Spleen (tissue), 11 donors: Measurements from ENCODE around the gene VGLL4. TPM values are rescaled to one million over a fixed set of nuclear protein-coding genes. Genes with fewer than 3 reads are reported as not detected.

Source experiments
- DNase-seq: peaks from one replicate; pipeline ENCODE4 v3.0.0-alpha.2; 2020
- H3K27ac ChIP-seq, 8 donors: fragments of 200-600 bp; sonication (generic) in 7 of 8; 1 replicate in 4 of 8; 2 replicates in 4 of 8; pipeline versions ENCODE4 v1.5.0 to v1.8.0; 2016 to 2021; ENCODE audit warnings: inconsistent platforms in 4 of 8, mild to moderate bottlenecking in 4 of 8, moderate library complexity in 1 of 8
- H3K27me3 ChIP-seq, 7 donors: fragments of 200-600 bp; sonication (generic) in 6 of 7; replicated peaks in 1 of 7; 1 replicate in 4 of 7; 2 replicates in 3 of 7; pipeline versions ENCODE4 v1.5.0 to v1.8.0; 2016 to 2021; ENCODE audit warnings: inconsistent platforms in 3 of 7, mild to moderate bottlenecking in 1 of 7
- H3K36me3 ChIP-seq, 6 donors: fragments of 200-600 bp; sonication (generic) in 5 of 6; 1 replicate in 4 of 6; 2 replicates in 2 of 6; pipeline versions ENCODE4 v1.5.0 to v1.8.0; 2016 to 2021; ENCODE audit warnings: inconsistent platforms in 2 of 6
- H3K4me1 ChIP-seq, 6 donors: fragments of 200-600 bp; sonication (generic) in 5 of 6; 1 replicate in 3 of 6; 2 replicates in 3 of 6; pipeline versions ENCODE4 v1.5.0 to v1.8.0; 2016 to 2021; ENCODE audit warnings: inconsistent platforms in 3 of 6
- H3K4me3 ChIP-seq, 8 donors: fragments of 200-600 bp; sonication (generic) in 7 of 8; 1 replicate in 4 of 8; 2 replicates in 4 of 8; pipeline versions ENCODE4 v1.5.0 to v1.8.0; 2016 to 2021; ENCODE audit warnings: inconsistent platforms in 4 of 8, mild to moderate bottlenecking in 4 of 8, moderate library complexity in 2 of 8
- H3K9me3 ChIP-seq, 8 donors: fragments of 200-600 bp; sonication (generic) in 7 of 8; 1 replicate in 4 of 8; 2 replicates in 4 of 8; pipeline versions ENCODE4 v1.5.0 to v1.8.0; 2016 to 2021; ENCODE audit warnings: inconsistent platforms in 4 of 8
- POLR2A ChIP-seq, 3 donors: fragments of 450-650 bp; IDR thresholded peaks; one replicate each; pipeline ENCODE4 v1.5.1; 2017; ENCODE audit warnings: antibody characterized with exemption in 3 of 3, mild to moderate bottlenecking in 1 of 3
- POLR2AphosphoS5 ChIP-seq, 3 donors: sonication (generic); formaldehyde crosslinking; IDR thresholded peaks; one replicate each; pipeline ENCODE4 v1.5.1; 2017; ENCODE audit warnings: antibody characterized with exemption in 3 of 3
- WGBS, 5 donors: extraction: QIAGEN DNeasy Blood & Tissue Kit in 3 of 5; methylation state at CpG; one replicate each; pipeline versions ENCODE4 v1.1.5 to v1.1.7; 2013 to 2018; 5-methylcytosine and 5-hydroxymethylcytosine counted together
- intact Hi-C: fragments of 100-400 bp; cut with DNase I; formaldehyde crosslinking; loops from one replicate; pipeline ENCODE4 v1.15.0; 2023; ENCODE audit warnings: low total_unique reads
- polyA plus RNA-seq, 3 donors: library from polyadenylated mRNA; stranded (reverse); fragments of 200-250 nt; gene quantifications; one replicate each; pipeline ENCODE4 v1.2.1, GENCODE V29; 2013
- total RNA-seq, 7 donors: library from RNA; depleted of rRNA in 3 of 7; stranded (reverse); fragments of >200 nt in 3 of 7; fragmentation: NEBNext Ultra II Directional in 4 of 7; extraction: Animal tissue kit (Norgen Biotek cat#: 25700) in 4 of 7; gene quantifications; one replicate each; pipeline versions ENCODE4 v1.1.0 to v1.2.1, GENCODE V29; 2016 to 2021
- TF ChIP-seq, protein P1 (sequence below), 11 experiments: fragments of 200-600 bp in 7 of 11; fragments of 450-650 bp in 4 of 11; sonication (generic) in 4 of 11; IDR thresholded peaks in 8 of 11; conservative IDR thresholded peaks in 3 of 11; 1 replicate in 7 of 11; 2 replicates in 4 of 11; pipeline versions ENCODE4 v1.4.0 to v1.8.0; 2016 to 2021; ENCODE audit warnings: antibody characterized with exemption in 11 of 11, inconsistent platforms in 4 of 11, mild to moderate bottlenecking in 1 of 11
- donor health status: healthy with polysubstance abuse.
- donor health status: DM: no; HTN: no; CAD: no; lungs with moderate emphysema.
- donor health status: DM: no; HTN: no; CAD: no.
- donor health status: Bipolar disorder and iron deficiency.
- donor health status: healthy.
- donor health status: DM: no; HTN: no; CAD: no.
- donor health status: DM: yes; HTN: yes; CAD: no.

The VGLL4 gene
- total and polyA plus RNA-seq, 10 donors: 13.5 to 80.2 (median 50.8) TPM

DNA sequence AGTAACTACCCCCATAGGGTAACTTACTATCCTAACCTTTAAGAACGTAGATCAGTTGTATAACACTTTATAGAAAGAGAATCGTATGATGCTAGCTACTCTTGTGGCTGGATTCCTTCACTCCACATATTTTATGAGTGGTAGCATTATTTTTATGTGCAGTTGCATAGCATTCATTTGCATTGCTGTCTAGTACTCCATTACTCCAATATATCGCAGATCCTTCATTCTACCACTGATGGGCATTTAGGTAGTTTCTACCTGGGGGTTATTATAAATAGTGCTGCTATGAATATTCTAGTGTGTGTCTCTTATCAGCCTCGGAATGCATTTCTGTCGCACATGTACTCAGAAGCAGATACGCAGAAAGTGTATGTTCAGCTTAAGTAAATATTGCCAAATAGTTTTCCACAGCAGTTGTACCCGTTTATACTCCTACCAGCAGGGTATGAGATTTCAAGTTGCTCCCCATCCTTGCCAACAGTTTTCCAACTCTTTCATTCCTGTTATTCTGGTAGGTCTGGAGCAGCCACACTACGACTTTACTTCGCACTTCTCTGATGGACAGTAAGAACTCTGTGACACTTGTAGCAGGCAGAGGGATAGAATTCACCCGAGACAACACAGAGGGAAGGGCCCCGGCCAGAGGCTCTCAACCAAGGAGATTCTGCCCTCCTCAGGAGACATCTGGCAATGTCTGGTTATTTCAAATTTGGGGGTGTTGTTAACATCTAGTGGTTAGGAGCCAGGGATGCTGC is 9.8 kb upstream of the VGLL4 start:
- no peak overlapping the region for H3K27ac ChIP-seq
- WGBS, 5 donors: 85 to 92% (median 86%) methylated on average over 11 of the region's 11 CpGs
- no peak for DNase-seq
- intact Hi-C loops: loop anchor here (2.0 to 10.0 kb wide), 3 partner anchors 154 to 419 kb away; no protein-coding TSS in a partner anchor
- TF ChIP-seq POLR2A (IDR thresholded peaks at IDR 0.05) (no peak), POLR2AphosphoS5 (IDR thresholded peaks at IDR 0.05) (no peak)
- TF ChIP-seq, protein P1, sequence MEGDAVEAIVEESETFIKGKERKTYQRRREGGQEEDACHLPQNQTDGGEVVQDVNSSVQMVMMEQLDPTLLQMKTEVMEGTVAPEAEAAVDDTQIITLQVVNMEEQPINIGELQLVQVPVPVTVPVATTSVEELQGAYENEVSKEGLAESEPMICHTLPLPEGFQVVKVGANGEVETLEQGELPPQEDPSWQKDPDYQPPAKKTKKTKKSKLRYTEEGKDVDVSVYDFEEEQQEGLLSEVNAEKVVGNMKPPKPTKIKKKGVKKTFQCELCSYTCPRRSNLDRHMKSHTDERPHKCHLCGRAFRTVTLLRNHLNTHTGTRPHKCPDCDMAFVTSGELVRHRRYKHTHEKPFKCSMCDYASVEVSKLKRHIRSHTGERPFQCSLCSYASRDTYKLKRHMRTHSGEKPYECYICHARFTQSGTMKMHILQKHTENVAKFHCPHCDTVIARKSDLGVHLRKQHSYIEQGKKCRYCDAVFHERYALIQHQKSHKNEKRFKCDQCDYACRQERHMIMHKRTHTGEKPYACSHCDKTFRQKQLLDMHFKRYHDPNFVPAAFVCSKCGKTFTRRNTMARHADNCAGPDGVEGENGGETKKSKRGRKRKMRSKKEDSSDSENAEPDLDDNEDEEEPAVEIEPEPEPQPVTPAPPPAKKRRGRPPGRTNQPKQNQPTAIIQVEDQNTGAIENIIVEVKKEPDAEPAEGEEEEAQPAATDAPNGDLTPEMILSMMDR (IDR thresholded peaks at IDR 0.05 in 8 of 11, conservative IDR thresholded peaks at IDR 0.05 in 3 of 11): no peak
- no peak overlapping the region for H3K4me3 ChIP-seq
- no peaks in the 10 kb centered on the region for H3K36me3 ChIP-seq
- no peaks in the 10 kb centered on the region for H3K27me3 ChIP-seq
- peaks cover 0 to 6% (median 2%) of the 10 kb centered on the region in 6 donors for H3K4me1 ChIP-seq
- no peaks in the 10 kb centered on the region for H3K9me3 ChIP-seq

DNA sequence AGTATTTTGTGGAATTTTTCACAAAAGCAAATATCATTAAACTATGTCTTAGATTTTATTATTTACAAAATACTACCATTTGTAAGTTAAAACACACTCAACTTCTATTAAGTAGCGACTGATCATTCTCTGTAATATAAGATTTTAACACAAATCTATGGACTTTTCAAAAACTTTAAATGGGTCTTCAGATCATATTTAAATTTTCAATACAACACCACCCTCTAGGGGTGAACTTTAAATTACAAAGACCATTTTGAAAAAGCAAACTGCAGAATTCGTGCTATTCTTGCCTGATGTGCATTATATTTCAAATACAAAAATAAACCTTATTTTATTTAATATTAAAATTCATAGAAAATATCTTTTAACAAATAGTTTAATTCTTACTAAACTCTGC is 8.2 kb upstream of the VGLL4 start:
- 15 to 26% (median 21%) methylated on average over 2 of the region's 2 CpGs for WGBS, 5 donors
- Histone ChIP-seq H3K27ac (no peak overlapping the region), H3K9me3 (no peaks in the 10 kb centered on the region), H3K4me3 (no peak overlapping the region), H3K4me1 (peaks cover 0 to 6% (median 2%) of the 10 kb centered on the region in 6 donors), H3K36me3 (no peaks in the 10 kb centered on the region), H3K27me3 (no peaks in the 10 kb centered on the region)
- intact Hi-C loops: loop anchor here (2.0 to 10.0 kb wide), 3 partner anchors 155 to 417 kb away; no protein-coding TSS in a partner anchor
- DNase-seq: no peak
- TF ChIP-seq, protein P1 (IDR thresholded peaks at IDR 0.05 in 8 of 11, conservative IDR thresholded peaks at IDR 0.05 in 3 of 11): peak; percentile 15 to 72 (median 60)
- TF ChIP-seq POLR2A (IDR thresholded peaks at IDR 0.05): no peak

DNA sequence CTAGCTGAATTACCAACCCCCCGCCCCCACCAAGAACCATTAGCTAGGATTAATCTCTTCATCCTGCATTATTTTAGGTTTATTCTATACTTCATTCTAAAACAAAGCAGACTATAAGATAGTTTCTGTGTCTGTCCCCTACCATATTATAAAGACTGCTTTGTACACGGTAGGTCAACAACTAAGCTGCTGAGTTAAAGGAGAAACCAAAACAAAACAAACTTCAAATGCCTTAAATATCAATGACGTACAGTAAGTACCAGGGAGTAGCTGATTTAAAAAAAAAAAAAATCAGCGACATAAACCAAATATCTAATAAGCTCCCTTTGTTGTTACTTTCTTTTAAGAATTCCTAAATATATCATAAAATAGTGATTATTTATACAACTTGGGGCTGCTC is 7.8 kb upstream of the VGLL4 start:
- 71 to 82% (median 81%) methylated on average over 4 of the region's 4 CpGs for WGBS, 5 donors
- no peaks in the 10 kb centered on the region for H3K9me3 ChIP-seq
- DNase-seq: no peak
- TF ChIP-seq POLR2AphosphoS5 (IDR thresholded peaks at IDR 0.05) (no peak), POLR2A (IDR thresholded peaks at IDR 0.05) (no peak)
- TF ChIP-seq, protein P1 (IDR thresholded peaks at IDR 0.05 in 8 of 11, conservative IDR thresholded peaks at IDR 0.05 in 3 of 11): no peak
- H3K36me3 ChIP-seq: no peaks in the 10 kb centered on the region
- H3K4me3 ChIP-seq: no peak overlapping the region
- peaks cover 0 to 6% (median 2%) of the 10 kb centered on the region in 6 donors for H3K4me1 ChIP-seq
- H3K27ac ChIP-seq: no peak overlapping the region
- intact Hi-C loops: loop anchor here (5.0 to 10.0 kb wide), 2 partner anchors 156 to 417 kb away; no protein-coding TSS in a partner anchor
- H3K27me3 ChIP-seq: no peaks in the 10 kb centered on the region

DNA sequence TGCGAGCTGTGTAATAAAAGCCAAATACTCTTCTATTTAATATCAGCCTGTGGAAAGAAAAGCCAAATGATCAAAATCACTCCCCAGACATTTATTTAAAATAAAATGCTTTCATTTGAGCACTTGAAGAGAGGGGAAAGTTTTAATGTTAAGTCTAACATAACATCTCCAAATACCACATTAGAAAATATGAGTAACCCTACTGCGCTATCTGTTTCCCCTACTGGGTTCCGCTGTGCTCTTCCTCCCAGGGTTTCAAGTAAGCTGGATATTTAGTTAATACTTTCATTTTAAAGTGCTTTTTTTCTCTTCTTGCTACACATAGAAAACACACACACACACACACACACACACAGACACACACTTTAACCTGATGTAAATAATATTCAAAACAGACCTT is 6.7 kb upstream of the VGLL4 start:
- no peak for DNase-seq
- Histone ChIP-seq H3K4me3 (no peak overlapping the region), H3K27ac (no peak overlapping the region), H3K9me3 (no peaks in the 10 kb centered on the region), H3K4me1 (peaks cover 0 to 6% (median 2%) of the 10 kb centered on the region in 6 donors), H3K27me3 (no peaks in the 10 kb centered on the region), H3K36me3 (no peaks in the 10 kb centered on the region)
- TF ChIP-seq POLR2AphosphoS5 (IDR thresholded peaks at IDR 0.05) (no peak), POLR2A (IDR thresholded peaks at IDR 0.05) (no peak)
- intact Hi-C loops: loop anchor here (5.0 to 10.0 kb wide), 2 partner anchors 157 to 416 kb away; no protein-coding TSS in a partner anchor
- 93 to 95% (median 94%) methylated on average over 3 of the region's 3 CpGs for WGBS, 5 donors
